Lung (tissue), 12 donors: ENCODE measurements around the gene ADRM1. TPM values are rescaled to one million over a fixed set of nuclear protein-coding genes. Genes with fewer than 3 reads are reported as not detected.

Experiments used
- ATAC-seq: fragments of 200-7000 bp; cut with Tn5 transposase; one replicate; pipeline ENCODE4 v1.9.1; 2020; ENCODE audit warnings: moderate number of reproducible peaks; ENCODE audit not compliant: insufficient read depth, low FRiP score
- DNase-seq, 3 donors: peaks; one replicate each; pipeline ENCODE4 v3.0.0-alpha.2; 2013 to 2017
- H3K27ac ChIP-seq, 2 donors: one replicate each; pipeline ENCODE4 v1.5.1; 2013; ENCODE audit warnings: mild to moderate bottlenecking in 2 of 2, moderate library complexity in 2 of 2, control low read depth in 1 of 2, inconsistent platforms in 1 of 2, low read depth in 1 of 2, low read length in 1 of 2
- H3K27me3 ChIP-seq, 3 donors: one replicate each; pipeline ENCODE4 v1.5.1; 2013; ENCODE audit warnings: low read length in 2 of 3; ENCODE audit not compliant: control insufficient read depth in 3 of 3, insufficient read depth in 3 of 3
- H3K36me3 ChIP-seq, 4 donors: one replicate each; pipeline ENCODE4 v1.5.1; 2013; ENCODE audit warnings: low read length in 4 of 4, mild to moderate bottlenecking in 1 of 4, moderate library complexity in 1 of 4; ENCODE audit not compliant: control insufficient read depth in 4 of 4, insufficient read depth in 4 of 4
- H3K4me1 ChIP-seq, 5 donors: one replicate each; pipeline ENCODE4 v1.5.1; 2013; ENCODE audit warnings: low read length in 5 of 5, mild to moderate bottlenecking in 2 of 5, moderate library complexity in 1 of 5; ENCODE audit not compliant: control insufficient read depth in 5 of 5, insufficient read depth in 5 of 5
- H3K4me3 ChIP-seq: one replicate; pipeline ENCODE4 v1.5.1; 2013; ENCODE audit warnings: mild to moderate bottlenecking, control low read depth, moderate library complexity
- H3K9ac ChIP-seq, 2 donors: one replicate each; pipeline ENCODE4 v1.5.1; 2013; ENCODE audit warnings: low read length in 2 of 2, control low read depth in 1 of 2; ENCODE audit not compliant: insufficient read depth in 1 of 2
- H3K9me3 ChIP-seq, 4 donors: one replicate each; pipeline ENCODE4 v1.5.1; 2013; ENCODE audit warnings: low read length in 3 of 4, mild to moderate bottlenecking in 1 of 4, moderate library complexity in 1 of 4; ENCODE audit not compliant: control insufficient read depth in 4 of 4, insufficient read depth in 3 of 4
- WGBS, 2 donors: extraction: QIAGEN DNeasy Blood & Tissue Kit; methylation state at CpG; one replicate each; pipeline ENCODE4 v1.1.7; 2013; 5-methylcytosine and 5-hydroxymethylcytosine counted together
- polyA plus RNA-seq, 2 donors: library from polyadenylated mRNA; stranded (reverse); fragments of 200-250 nt; gene quantifications; one replicate each; pipeline ENCODE4 v1.2.1, GENCODE V29; 2013
- total RNA-seq, 2 donors: library from RNA; depleted of rRNA in 1 of 2; stranded (reverse); fragments of >200 nt in 1 of 2; gene quantifications; one replicate each; pipeline ENCODE4 v1.2.1, GENCODE V29; 2014 to 2021
- TF ChIP-seq, protein P1 (sequence below): IDR thresholded peaks from 2 replicates; pipeline ENCODE4 v1.5.1; 2012; ENCODE audit warnings: mild to moderate bottlenecking; ENCODE audit errors: control extremely low read depth, extremely low read depth
- donor health status: control.
- donor health status: control.
- donor health status: Bipolar disorder and iron deficiency.
- donor health status: healthy.
- donor health status: DM: yes; HTN: yes; CAD: no.

Gene ADRM1
- total and polyA plus RNA-seq, 4 donors = 43.1 to 140 (median 106) TPM

DNA sequence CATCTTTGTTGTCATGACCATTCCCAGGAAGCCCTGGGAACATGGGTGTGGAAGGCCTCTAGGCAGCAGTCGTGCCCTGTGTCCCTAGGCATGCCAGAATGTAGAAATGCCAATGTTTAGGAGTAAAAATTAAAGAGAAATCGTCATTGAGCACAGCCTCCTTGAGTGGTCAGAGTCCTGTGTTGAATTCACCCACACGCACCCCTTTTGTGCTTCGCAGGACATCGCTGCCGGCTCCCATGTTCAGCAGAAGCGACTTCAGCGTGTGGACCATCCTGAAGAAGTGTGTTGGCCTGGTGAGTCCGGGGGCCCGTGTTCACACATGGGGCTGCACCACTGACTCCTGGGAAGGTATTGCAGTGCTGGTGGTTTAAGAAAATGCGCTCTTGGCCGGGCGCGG lies 39.4 kb upstream of the ADRM1 start:
- peaks cover 10 to 57% (median 25%) of the 10 kb centered on the region in 4 donors for H3K36me3 ChIP-seq
- WGBS, 2 donors = 94 to 97% methylated on average over 14 of the region's 14 CpGs

DNA sequence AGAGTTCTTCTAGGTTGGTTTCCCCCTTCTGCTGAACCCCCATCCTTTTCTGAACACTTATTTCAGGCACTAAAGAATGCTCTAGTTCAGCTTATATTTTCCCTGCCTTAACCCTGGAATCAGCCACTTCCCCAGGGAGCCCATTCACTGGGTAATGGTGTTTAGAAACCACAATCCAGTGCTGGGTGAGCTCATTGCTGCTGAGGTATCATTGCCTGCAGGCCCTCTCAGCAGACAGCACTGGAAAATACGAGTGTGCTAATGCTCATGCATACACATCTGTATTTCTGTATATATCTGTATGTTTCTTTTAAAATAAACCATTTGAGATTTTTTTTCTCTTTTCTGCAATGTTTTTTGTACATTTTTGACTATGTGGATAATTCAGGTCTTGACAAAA lies 37.4 kb upstream of the ADRM1 start:
- 97 to 100% methylated on average over 1 of the region's 1 CpG for WGBS, 2 donors
- ATAC-seq = no peak
- H3K9me3 ChIP-seq = peaks cover 0 to 4% (median 0%) of the 10 kb centered on the region in 4 donors
- peaks cover 10 to 49% (median 23%) of the 10 kb centered on the region in 4 donors for H3K36me3 ChIP-seq
- H3K27ac ChIP-seq = no peak overlapping the region
- no peak for DNase-seq
- no peaks in the 10 kb centered on the region for H3K27me3 ChIP-seq
- no peak overlapping the region for H3K9ac ChIP-seq
- H3K4me1 ChIP-seq = peaks cover 0 to 2% (median 0%) of the 10 kb centered on the region in 5 donors
- TF ChIP-seq, protein P1, sequence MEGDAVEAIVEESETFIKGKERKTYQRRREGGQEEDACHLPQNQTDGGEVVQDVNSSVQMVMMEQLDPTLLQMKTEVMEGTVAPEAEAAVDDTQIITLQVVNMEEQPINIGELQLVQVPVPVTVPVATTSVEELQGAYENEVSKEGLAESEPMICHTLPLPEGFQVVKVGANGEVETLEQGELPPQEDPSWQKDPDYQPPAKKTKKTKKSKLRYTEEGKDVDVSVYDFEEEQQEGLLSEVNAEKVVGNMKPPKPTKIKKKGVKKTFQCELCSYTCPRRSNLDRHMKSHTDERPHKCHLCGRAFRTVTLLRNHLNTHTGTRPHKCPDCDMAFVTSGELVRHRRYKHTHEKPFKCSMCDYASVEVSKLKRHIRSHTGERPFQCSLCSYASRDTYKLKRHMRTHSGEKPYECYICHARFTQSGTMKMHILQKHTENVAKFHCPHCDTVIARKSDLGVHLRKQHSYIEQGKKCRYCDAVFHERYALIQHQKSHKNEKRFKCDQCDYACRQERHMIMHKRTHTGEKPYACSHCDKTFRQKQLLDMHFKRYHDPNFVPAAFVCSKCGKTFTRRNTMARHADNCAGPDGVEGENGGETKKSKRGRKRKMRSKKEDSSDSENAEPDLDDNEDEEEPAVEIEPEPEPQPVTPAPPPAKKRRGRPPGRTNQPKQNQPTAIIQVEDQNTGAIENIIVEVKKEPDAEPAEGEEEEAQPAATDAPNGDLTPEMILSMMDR = no peak
- H3K4me3 ChIP-seq = no peak overlapping the region

More for the DNA sequence above, 39.4 kb upstream of the ADRM1 start:
- DNase-seq (no peak), ATAC-seq (no peak)
- H3K9me3 ChIP-seq = peaks cover 0 to 4% (median 0%) of the 10 kb centered on the region in 4 donors
- H3K9ac ChIP-seq = no peak overlapping the region
- H3K4me1 ChIP-seq = peaks cover 0 to 2% (median 0%) of the 10 kb centered on the region in 5 donors
- TF ChIP-seq, protein P1 = no peak
- no peak overlapping the region for H3K4me3 ChIP-seq
- H3K27me3 ChIP-seq = no peaks in the 10 kb centered on the region
- no peak overlapping the region for H3K27ac ChIP-seq

DNA sequence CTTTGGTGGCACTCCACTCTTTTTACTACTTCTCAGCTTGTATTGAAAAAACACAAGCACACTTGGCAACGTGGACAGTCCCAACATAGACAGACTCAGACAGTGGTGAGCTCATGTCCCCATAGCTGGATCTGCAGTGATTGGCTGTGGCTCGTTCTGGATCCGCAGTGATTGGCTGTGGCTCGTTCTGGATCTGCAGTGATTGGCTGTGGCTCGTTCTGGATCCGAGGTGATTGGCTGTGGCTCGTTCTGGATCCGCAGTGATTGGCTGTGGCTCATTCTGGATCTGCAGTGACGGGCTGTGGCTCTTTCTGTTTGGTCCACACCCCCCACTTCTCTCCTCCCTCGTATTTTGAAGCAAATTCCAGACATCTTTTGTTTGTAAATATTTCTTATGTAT lies 36.5 kb upstream of the ADRM1 start:
- Histone ChIP-seq H3K27me3 (no peaks in the 10 kb centered on the region), H3K4me1 (peaks cover 0 to 2% (median 0%) of the 10 kb centered on the region in 5 donors), H3K36me3 (peaks cover 6 to 43% (median 23%) of the 10 kb centered on the region in 4 donors), H3K27ac (no peak overlapping the region), H3K9me3 (peaks cover 0 to 4% (median 0%) of the 10 kb centered on the region in 4 donors), H3K4me3 (no peak overlapping the region), H3K9ac (no peak overlapping the region)
- TF ChIP-seq, protein P1 = no peak
- no peak for ATAC-seq
- 92 to 95% methylated on average over 10 of the region's 10 CpGs for WGBS, 2 donors
- no peak for DNase-seq

DNA sequence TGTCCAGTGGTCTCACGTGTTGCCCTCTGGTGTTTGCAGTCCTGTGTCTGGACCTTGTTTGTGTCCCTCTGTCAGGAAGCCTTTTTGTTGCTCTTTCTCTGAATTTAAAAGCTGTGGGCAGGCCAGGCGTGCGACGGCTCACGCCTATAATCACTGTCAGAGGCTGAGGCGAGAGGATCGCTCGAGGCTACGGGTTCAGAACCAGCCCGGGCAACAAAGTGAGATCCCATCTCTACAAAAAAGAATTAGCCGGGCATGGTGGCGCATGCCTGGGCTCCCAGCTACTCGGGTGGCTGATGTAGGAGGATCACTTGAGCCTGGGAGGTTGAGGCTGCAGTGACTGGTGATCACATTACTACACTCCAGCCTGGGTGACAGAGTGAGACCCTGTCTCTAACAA lies 35.9 kb upstream of the ADRM1 start:
- DNase-seq (no peak), ATAC-seq (no peak)
- H3K36me3 ChIP-seq = peaks cover 6 to 45% (median 21%) of the 10 kb centered on the region in 4 donors
- TF ChIP-seq, protein P1 = no peak
- 96 to 97% methylated on average over 13 of the region's 13 CpGs for WGBS, 2 donors
- no peaks in the 10 kb centered on the region for H3K27me3 ChIP-seq
- H3K4me3 ChIP-seq = no peak overlapping the region
- no peak overlapping the region for H3K27ac ChIP-seq
- H3K9me3 ChIP-seq = peaks cover 0 to 4% (median 0%) of the 10 kb centered on the region in 4 donors
- peaks cover 0 to 2% (median 0%) of the 10 kb centered on the region in 5 donors for H3K4me1 ChIP-seq
- H3K9ac ChIP-seq = no peak overlapping the region
